HepG2 (cell line): ENCODE results near the gene ZNF302. TPM values are rescaled to one million over a fixed set of nuclear protein-coding genes. Genes with fewer than 3 reads are reported as not detected.
"Not testable (repeated sequence)": the region's sequence is repeated elsewhere in the genome, so short reads cannot be mapped to it uniquely, and the experiment has no call there.

Source experiments
- ATAC-seq: fragments of 200-7000 bp; cut with Tn5 transposase; 3 replicates; pipeline ENCODE4 v1.9.1; 2020; ENCODE audit warnings: mild to moderate bottlenecking, moderate library complexity
- BruUV-seq: library from RNA; stranded (reverse); fragments of 400-500 nt; replicated peaks from 2 replicates; lab custom pipeline; 2021; lab: Mats Ljungman, UMichigan
- CTCF ChIA-PET: fragments of 300-600 bp; formaldehyde crosslinking; extraction: SDS; loops from one replicate; lab custom pipeline; 2021; ENCODE audit warnings: low total read pairs, inconsistent platforms, low intra/inter-chr PET ratio; lab: Yijun Ruan, JAX
- POLR2A ChIA-PET: fragments of 350-600 bp; sonication (Branson Sonifier 250); formaldehyde crosslinking; loops from one replicate; lab custom pipeline; 2020; ENCODE audit warnings: antibody characterized with exemption, inconsistent platforms; lab: Yijun Ruan, JAX
- DNase-seq: peaks from one replicate; pipeline ENCODE4 v3.0.0-alpha.2; 2015; ENCODE audit warnings: low spot score
- FAIRE-seq: peaks from 3 replicates; lab custom pipeline; 2011; peaks lifted over from hg19 to GRCh38; lab: Jason Lieb, UNC
- H2AFZ ChIP-seq: one replicate; pipeline ENCODE4 v1.6.1; 2011; ENCODE audit warnings: low read length, inconsistent platforms
- H3K27ac ChIP-seq: fragments of 300-600 bp; 3 replicates; pipeline ENCODE4 v1.8.0; 2011; ENCODE audit warnings: mixed run types, mild to moderate bottlenecking, mixed read lengths, low read length, inconsistent platforms; ENCODE audit not compliant: insufficient read depth; ENCODE audit errors: extremely low read length
- H3K27me3 ChIP-seq, 2 experiments: fragments of 200-600 bp in 1 of 2; 2 replicates in 1 of 2; 3 replicates in 1 of 2; pipeline versions ENCODE4 v1.6.0 to v1.8.0; 2011; ENCODE audit warnings: low read length in 2 of 2, mild to moderate bottlenecking in 2 of 2, moderate library complexity in 2 of 2, inconsistent platforms in 1 of 2; ENCODE audit not compliant: insufficient read depth in 2 of 2, control insufficient read depth in 1 of 2
- H3K36me3 ChIP-seq, 2 experiments: fragments of 200-600 bp in 1 of 2; replicated peaks in 1 of 2; 2 replicates in 1 of 2; 3 replicates in 1 of 2; pipeline versions ENCODE4 v1.5.1 to v1.8.0; 2011; ENCODE audit warnings: low read length in 2 of 2, inconsistent platforms in 1 of 2; ENCODE audit not compliant: insufficient read depth in 2 of 2, control insufficient read depth in 1 of 2
- H3K4me1 ChIP-seq: 2 replicates; pipeline ENCODE4 v1.5.1; 2012; ENCODE audit warnings: low read length, inconsistent platforms; ENCODE audit not compliant: insufficient read depth
- H3K4me2 ChIP-seq: 2 replicates; pipeline ENCODE4 v1.6.0; 2011; ENCODE audit warnings: low read depth, low read length, inconsistent platforms
- H3K4me3 ChIP-seq, 3 experiments: fragments of 200-600 bp in 1 of 3; sonication (generic), shearing (Covaris generic) in 1 of 3; replicated peaks in 1 of 3; 2 replicates each; pipeline ENCODE4 v1.5.1; 2011 to 2016; ENCODE audit warnings: low read length in 3 of 3, inconsistent platforms in 2 of 3, low read depth in 2 of 3, mild to moderate bottlenecking in 2 of 3, control low read depth in 1 of 3, mixed read lengths in 1 of 3; ENCODE audit not compliant: insufficient read depth in 1 of 3
- H3K79me2 ChIP-seq: one replicate; pipeline ENCODE4 v1.6.1; 2011; ENCODE audit warnings: low read length, inconsistent platforms; ENCODE audit not compliant: insufficient read depth
- H3K9ac ChIP-seq: 2 replicates; pipeline ENCODE4 v1.6.0; 2011; ENCODE audit warnings: mild to moderate bottlenecking, low read depth, low read length, inconsistent platforms; ENCODE audit not compliant: insufficient read depth
- H3K9me3 ChIP-seq: 2 replicates; pipeline ENCODE4 v1.5.1; 2012; ENCODE audit warnings: mild to moderate bottlenecking, low read length
- H4K20me1 ChIP-seq: 2 replicates; pipeline ENCODE4 v1.6.0; 2011; ENCODE audit warnings: inconsistent platforms, mild to moderate bottlenecking, low read length, moderate library complexity; ENCODE audit not compliant: insufficient read depth
- NFYB ChIP-seq: sonication (generic); formaldehyde crosslinking; IDR thresholded peaks from 2 replicates; pipeline ENCODE4 v1.4.0; 2020; ENCODE audit warnings: missing genetic modification reagents
- NFYC ChIP-seq: IDR thresholded peaks from 2 replicates; pipeline ENCODE4 v1.6.1; 2016; ENCODE audit warnings: missing genetic modification reagents, missing compliant biosample characterization
- SNAPC5 ChIP-seq: sonication (generic); formaldehyde crosslinking; IDR thresholded peaks from 2 replicates; pipeline ENCODE4 v1.8.1; 2023; ENCODE audit warnings: mild to moderate bottlenecking, missing genetic modification reagents, borderline replicate concordance
- WGBS: methylation state at CpG from one replicate; pipeline ENCODE4 v1.1.6; 2017; ENCODE audit warnings: low lambda C conversion rate; 5-methylcytosine and 5-hydroxymethylcytosine counted together
- in situ Hi-C: cut with HindIII; loops from 2 replicates; pipeline ENCODE4 v1.10.0; 2017; ENCODE audit warnings: low pct_unique_long_range_greater_than_20kb; ENCODE audit not compliant: extremely low pct_ligation_motif_present
- intact Hi-C: fragments of 100-400 bp; cut with micrococcal nuclease; formaldehyde crosslinking; loops from one replicate; pipeline ENCODE4 v1.10.0; 2022; ENCODE audit not compliant: unreplicated experiment
- polyA plus RNA-seq, 8 experiments: library from polyadenylated mRNA; depleted of rRNA in 3 of 8; stranded (reverse) in 7 of 8; unstranded in 1 of 8; fragments of >200 nt; fragmentation: Illumina TruSeq in 4 of 8; extraction: Trizol in 4 of 8; gene quantifications; 2 replicates each; pipeline versions ENCODE4 v1.2.1 to v1.2.3, GENCODE V29; 2011 to 2016; ENCODE audit warnings: low read depth in 4 of 8, missing spikeins in 1 of 8, mixed read lengths in 1 of 8; ENCODE audit not compliant: insufficient read depth in 1 of 8
- total RNA-seq, 5 experiments: library from RNA; depleted of rRNA; stranded (reverse); fragments of >200 nt; fragmentation: Illumina TruSeq; extraction: Trizol; gene quantifications; 2 replicates each; pipeline ENCODE4 v1.2.3, GENCODE V29; 2016; ENCODE audit warnings: low read depth in 1 of 5

Gene ZNF302
- total and polyA plus RNA-seq, 2 of the 13 experiments (the other 11 are each of a cell fraction or from before 2014, with no cell fraction given) = not detected

DNA sequence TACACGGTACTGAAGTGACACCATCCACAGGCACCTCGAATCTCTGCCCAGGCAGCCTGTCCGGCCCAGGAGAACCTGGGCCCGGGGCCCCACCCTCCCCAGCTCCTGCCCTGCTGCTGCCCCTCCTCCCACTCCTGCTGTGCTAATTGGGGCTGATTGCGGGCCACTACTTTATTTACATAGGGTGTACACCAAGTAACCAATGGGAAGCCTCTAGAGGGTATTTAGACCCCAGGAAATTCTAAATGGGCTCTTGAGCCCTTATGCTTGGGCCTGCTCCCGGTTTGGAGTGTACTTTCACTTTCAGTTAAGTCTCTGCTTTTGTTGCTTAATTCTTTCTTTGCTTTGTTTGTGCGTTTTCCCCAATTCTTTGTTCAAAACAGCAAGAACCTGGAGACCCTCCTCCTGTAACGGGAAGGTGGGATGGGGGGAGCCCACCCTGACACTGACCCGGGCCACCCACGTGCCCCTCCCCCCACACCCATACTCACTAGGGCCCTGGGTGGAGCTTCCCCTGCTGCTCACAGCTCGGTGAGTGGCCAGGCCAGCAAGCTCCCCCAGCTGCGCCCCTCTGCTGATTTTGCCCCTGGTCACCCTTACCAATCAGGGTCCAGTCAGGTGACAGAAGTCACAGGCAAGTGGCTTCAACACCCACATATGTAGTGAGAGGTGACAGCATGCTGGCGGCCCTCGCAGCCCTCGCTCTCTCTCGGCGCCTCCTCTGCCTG, 10.0 kb upstream of the ZNF302 start (continued):
- TF ChIP-seq SNAPC5 = no peak

DNA sequence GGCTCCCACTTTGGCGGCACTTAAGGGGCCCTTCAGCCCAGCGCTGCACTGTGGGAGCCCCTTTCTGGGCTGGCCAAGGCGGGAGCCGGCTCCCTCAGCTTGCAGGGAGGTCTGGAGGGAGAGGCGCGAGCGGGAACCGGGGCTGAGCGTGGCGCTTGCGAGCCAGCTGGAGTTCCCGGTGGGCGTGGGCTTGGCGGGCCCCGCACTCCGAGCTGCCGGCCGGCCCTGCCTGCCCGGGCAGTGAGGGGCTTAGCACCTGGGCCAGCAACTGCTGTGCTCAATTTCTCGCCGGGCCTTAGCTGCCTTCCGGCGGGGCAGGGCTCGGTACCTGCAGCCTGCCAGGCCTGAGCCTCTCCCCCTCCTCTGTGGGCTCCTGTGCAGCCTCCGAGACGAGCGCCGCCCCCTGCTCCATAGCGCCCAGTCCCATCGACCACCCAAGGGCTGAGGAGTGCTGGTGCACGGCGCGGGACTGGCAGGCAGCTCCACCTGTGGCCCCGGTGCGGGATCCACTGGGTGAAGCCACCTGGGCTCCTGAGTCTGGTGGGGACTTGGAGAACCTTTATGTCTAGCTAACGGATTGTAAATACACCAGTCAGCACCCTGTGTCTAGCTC, 9.3 kb upstream of the ZNF302 start:
- H3K4me3 ChIP-seq, POLR2A ChIA-PET: not testable (repeated sequence)

DNA sequence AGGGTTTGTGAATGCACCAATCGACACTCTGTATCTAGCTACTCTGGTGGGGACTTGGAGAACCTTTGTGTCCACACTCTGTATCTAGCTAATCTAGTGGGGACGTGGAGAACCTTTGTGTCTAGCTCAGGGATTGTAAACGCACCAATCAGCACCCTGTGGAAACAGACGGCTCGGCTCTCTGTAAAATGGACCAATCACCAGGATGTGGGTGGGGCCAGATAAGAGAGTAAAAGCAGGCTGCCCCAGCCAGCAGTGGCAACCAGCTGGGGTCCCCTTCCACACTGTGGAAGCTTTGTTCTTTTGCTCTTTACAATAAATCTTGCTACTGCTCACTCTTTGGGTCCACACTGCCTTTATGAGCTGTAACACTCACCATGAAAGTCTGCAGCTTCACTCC, 8.8 kb upstream of the ZNF302 start:
- POLR2A ChIA-PET, H2AFZ ChIP-seq, in situ Hi-C loops, CTCF ChIA-PET, H3K4me2 ChIP-seq, H3K9ac ChIP-seq, H3K4me3 ChIP-seq, DNase-seq, H4K20me1 ChIP-seq, H3K27ac ChIP-seq, H3K9me3 ChIP-seq, H3K36me3 ChIP-seq, intact Hi-C loops, FAIRE-seq, ATAC-seq, BruUV-seq, H3K27me3 ChIP-seq, H3K79me2 ChIP-seq: not testable (repeated sequence)
- TF ChIP-seq NFYC = peak; percentile 27; the same call in 1 of the 2 replicates
- peak; percentile 64 for TF ChIP-seq NFYB (CRISPR knock-in tag)
- peaks cover 51% of the 10 kb centered on the region for H3K4me1 ChIP-seq
- WGBS = 70% methylated on average over 4 of the region's 5 CpGs

More for the DNA sequence above, 9.3 kb upstream of the ZNF302 start:
- H3K9ac ChIP-seq, FAIRE-seq, CTCF ChIA-PET, H4K20me1 ChIP-seq, BruUV-seq, H3K27me3 ChIP-seq, H3K9me3 ChIP-seq, H3K27ac ChIP-seq, H2AFZ ChIP-seq, intact Hi-C loops, H3K79me2 ChIP-seq, H3K4me2 ChIP-seq, DNase-seq, H3K36me3 ChIP-seq, ATAC-seq, in situ Hi-C loops: not testable (repeated sequence)
- H3K4me1 ChIP-seq = peaks cover 51% of the 10 kb centered on the region
- WGBS = 100% methylated on average over 12 of the region's 36 CpGs
